C1 segment of cervical spinal cord (tissue), 14 donors: Measurements from ENCODE around the gene KLK2.
"Not testable (repeated sequence)": the region's sequence is repeated elsewhere in the genome, so short reads cannot be mapped to it uniquely, and the experiment has no call there.

Source experiments
- DNase-seq, 14 donors: peaks; one replicate each; lab custom pipeline; 2025; lab: John Stamatoyannopoulos, UW

The KLK2 gene

DNA sequence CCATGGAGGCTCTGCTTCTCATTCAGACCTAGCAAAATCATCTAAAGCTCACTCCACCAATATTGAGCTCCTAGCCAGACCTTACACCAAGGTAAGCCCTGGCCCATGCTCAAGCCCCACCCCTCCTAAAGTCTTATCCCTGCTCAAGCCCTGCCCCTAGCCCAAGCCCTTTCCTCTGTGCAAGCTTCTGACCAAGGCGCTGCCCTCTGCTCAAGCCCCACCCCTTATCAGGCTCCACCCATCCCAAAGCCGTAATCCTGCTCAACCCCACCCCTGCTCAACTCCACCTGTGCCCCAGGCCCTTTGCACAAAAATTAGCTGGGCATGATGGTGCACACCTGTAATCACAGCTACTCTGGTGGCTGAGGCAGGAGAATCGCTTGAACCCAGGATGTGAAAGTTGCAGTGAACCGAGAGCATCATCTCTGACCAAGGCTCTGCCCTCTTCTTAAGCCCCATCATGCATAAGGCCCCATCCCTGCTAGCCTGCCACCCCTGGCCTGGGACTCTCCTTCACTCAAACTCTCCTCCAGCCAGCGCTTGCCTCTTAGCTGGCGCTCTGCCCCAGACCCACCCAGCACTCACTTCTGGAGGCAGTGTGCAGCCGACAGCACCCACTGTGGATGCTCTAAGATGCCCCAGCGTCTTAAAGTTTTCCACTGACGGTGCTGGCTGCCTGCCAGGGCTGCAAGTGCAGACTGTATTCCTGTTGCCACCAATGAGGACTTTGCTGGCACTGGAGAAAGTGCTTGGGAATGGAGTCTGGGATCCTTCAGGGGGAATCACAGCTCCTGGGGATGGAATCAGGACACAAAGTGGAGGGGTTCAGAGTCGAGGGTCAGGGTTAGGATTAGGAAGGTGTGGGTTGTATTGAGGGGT, 21.5 kb downstream of the KLK2 start:
- DNase-seq: no peak

DNA sequence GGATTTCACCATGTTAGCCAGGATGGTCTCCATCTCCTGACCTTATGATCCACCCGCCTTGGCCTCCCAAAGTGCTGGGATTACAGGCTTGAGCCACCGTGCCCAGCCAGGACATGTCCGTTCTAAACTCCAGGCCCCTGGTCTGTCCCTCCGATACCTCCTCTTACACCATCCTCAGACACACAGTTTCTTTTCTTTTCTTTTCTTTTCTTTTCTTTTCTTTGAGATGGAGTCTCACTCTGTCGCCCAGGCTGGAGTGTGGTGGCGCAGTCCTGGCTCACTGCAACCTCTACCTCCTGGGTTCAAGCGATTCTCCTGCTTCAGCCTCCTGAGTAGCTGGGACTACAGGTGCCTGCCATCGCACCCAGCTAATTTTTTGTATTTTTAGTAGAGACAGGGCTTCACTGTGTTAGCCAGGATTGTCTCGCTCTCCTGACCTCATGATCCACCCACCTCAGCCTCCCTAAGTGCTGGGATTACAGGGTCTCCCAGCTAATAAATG, 22.9 kb downstream of the KLK2 start:
- not testable (repeated sequence) for DNase-seq

DNA sequence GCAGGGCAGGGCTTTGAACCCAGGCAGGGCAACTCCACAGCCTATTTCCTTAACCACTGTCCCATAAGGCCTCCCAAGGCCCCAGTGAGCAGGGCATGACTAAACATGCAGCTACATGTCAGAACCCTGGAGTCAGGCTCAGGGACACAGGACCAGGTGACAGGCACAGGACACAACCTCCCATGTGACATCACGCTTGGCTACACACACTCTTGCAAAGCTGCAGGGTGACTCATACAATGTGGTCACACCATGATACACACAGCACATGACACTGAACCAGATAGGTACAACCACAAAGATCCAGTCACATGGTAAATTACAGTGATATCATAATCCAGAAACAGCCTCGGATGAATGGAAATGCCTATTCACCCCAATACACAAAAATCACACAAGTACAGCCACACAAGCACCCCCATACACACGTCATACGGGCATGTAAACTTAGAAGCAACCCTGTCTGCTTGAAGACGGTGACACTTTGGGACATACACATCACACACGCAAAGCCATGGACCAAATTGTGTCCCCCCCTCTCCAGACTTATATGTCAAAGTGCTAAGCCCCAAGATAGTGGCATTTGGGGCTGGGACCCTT, 23.5 kb downstream of the KLK2 start:
- no peak for DNase-seq

DNA sequence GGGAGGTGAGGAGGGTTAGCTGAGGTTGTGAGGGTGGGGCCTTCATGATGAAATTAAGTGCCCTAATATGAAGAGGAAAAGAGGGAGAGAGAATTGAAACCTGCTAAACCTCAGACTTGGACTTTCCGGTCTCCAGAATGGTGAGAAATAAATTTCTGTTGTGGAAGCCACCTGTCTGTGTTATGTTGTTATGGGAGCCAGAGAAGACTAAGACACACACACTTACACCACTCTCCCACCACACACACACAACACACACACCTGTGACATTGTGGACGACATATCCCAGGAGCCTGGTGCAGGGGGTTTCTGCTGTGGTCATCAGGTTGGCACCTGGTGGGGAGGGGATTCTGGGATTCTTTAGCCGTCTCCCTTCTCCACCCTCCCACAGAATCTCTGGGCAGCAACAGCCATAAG, 24.0 kb downstream of the KLK2 start:
- DNase-seq: no peak

DNA sequence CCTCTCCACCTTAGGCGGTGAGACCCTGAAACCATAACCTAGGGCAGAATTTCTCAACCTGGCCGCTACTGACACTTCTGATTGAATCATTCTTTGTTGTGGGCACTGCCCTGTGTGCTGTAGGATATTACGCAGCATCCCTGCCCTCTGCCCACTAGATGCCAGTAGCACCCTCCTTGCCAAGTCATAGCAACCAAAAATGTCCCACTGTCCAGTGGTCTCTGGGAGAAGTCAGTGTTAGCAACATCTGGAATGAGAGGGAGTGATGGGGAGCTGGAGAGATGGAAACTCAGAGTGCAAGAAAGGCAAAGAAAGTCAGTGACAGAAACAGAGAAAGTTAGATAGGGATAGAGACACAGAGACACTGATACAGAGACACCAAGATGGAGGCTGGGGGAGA, 24.4 kb downstream of the KLK2 start:
- no peak for DNase-seq

DNA sequence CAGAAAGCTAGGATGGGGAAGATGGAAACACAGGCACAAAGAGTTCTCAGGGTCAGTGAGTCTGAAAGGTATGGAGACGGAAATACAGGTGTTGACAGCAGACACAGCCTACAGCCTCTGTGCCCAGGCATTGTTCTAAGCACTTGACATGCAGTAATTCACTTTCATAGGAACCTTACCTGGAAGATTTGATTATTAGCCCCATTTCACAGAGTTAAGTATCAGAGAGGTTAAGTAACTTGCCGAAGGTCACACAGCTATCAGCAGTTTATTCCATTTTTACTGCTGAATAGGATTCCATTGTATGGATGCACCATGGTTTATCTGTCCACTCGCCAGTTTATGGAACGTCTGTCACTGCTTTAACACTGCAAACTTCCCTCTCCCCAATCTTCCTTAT, 24.8 kb downstream of the KLK2 start:
- no peak for DNase-seq

DNA sequence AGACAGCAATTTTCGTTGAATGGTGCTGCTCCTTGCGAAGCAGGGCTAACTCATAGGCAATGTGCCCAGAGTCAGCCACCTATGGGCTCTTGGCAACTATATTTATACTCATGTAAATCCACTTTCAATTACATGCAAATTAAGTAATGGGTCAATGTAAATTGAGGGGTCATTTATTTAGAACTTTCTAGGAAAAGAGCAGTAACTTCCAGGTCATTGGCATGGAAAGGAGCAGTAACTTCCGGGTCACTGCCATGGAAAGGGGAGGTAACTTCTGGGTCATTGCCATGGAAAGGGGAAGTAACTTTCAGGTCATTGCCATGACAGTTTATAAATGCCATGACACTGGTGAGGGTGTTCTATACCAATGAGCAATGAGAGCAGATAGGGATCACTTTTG, 26.3 kb downstream of the KLK2 start:
- no peak for DNase-seq

DNA sequence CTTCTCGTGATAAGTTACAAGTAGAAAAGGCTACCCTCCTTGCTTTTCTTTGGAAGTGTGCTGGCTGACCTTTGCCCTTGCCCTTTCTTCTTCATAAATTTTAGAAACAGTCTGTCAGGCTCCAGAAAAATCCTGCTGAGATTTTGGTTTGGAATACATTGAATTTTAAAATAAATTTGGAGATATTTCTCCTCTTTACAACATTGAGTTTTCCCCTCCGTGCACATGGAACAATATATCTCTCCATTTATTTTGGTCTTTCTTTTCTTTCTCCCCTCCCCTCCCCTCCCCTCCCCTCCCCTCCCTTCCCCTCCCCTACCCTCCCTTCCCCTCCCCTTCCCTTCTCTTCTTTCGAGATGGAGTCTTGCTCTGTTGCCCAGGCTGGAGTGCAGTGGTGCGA, 29.4 kb downstream of the KLK2 start:
- no peak for DNase-seq

DNA sequence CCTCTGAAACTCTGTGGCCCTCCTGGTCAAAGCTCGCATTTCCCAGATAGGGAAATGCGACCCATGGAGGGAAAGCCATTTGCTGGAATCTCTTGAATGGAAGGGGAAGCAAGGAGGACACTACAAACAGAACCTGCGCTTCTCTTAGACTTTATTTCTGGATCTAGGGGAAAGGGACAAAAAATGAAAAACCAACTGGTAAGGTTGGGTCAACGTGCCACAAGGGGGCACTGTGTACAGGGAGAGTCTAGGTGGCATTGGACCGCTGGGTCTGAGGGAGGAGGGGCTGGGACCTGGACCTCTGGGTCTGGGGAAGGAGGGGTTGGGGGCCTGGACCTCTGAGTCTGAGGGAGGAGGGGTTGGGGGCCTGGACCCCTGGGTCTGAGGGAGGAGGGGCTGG, 33.0 kb downstream of the KLK2 start:
- no peak for DNase-seq

DNA sequence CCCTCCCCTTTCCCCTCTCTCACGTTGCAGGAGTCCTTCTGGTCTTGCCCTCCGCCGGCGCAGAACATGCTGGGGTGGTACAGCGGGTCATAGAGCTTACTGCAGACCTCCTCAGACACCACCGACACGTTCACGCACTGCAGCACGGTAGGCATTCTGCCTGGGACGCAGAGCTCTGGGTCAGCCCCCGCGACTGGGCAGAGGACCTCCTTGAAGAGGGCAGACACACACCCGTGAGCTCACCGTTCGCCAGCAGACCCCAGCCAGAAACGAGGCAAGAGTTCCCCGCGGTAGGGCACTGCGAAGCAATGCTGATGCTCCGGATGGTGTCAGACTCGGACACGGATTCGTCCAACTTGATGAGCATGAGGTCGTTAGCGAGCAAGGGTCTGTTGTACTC, 35.1 kb downstream of the KLK2 start:
- no peak for DNase-seq

DNA sequence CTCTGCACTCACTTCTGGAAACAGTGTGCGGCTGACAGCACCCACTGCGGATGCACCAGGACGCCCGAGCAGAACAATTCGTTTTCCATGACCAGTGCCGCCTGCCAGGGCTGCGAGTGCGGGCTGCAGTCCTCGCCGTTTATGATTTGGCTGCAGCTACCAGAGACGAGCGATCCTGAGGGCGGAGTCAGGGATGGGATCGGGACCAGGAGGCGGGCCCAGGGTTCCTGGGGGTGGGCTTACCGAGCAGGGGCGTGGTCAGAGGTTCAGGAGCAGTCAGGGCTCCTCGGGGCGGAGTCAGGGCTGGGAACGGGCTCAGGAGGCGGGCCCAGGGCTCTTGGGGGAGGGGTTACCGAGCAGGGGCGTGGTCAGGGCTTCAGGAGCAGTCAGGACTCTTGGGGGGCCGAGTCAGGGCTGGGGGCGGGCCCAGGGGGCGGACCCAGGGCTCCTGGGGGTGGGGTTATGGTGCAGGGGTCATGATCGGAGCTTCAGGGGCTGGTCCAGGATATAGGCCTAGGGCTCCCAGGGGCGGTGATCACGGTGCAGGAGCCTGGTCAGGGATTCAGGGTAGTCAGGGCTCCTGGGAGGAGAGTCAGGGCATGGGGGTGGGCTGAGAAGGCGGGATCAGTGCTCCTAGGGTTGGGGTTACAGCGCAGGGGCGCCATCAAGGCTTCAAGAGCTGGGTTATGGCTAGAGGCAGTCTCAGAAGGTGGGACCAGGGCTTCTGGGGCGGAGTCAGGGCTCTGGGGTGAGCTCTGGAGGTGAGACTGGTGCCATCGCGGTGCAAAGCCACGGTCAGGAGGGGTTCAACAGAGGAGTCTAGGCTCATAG, 36.2 kb downstream of the KLK2 start:
- DNase-seq: no peak

DNA sequence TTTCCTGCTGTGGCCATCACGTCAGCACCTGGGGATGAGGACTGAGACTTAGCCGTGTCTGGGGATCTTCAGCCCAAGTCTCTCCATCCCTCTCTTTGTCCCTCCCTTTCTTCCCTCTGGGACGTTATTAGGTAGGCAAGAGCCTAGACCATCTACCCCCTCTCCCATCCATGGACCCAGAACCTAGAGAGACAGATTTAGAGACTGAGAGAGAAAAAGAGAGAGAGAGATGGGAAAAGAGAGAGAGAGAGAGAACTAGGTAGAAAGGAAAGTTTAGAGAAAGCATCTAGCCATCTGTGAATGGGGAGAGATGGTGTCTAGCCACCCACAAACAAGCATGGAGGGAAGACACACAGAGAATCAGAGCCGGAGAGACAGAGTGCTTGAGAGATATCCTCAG, 37.5 kb downstream of the KLK2 start:
- DNase-seq: no peak

DNA sequence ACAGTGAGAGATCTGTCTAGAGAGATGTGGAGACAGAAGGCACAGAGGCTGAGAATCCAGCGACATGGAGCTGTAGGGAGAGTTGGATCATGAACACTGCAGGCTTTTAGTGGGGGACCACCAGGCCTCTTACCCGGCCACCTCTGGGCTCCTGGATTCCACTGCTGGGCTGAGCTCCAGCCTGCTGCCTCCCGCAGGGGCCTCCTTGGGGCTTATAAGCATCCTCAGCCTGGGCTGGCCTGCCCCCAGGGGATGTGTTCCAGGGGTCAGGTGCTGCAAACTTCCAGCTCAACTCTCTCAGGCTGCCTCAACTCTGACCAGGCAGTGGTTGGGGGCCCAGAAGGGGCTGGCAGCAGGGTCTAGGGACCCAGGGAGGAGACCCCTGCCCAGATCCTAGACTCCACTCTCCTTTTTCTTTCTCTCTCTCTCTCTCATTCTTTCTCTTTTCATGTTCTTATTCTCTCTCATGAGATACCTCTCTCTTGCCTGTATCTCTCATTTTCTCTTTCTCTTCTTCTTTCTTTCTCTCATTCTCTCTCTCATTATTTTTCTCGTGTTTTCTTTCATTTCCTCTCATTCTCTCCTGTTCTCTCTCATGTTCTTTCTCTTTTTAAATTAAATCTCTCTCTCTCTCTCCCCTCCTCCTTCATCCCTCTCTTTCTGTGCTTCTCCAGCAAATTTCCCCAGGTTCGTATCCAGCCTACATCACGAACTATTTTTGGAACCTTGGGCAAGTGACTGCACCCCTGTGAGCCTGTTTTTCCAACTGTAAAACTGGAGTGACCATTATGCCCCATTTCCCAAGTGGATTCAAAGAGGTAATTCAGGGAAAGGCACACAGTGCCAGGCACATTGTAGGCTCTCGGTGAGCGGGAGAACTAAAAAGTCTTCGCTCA, 38.2 kb downstream of the KLK2 start, which contains the start of gene KLK4:
Gene KLK4 (minus strand): TSS at position 190 of the 896 bp plus-strand sequence. CDS start 657 bp downstream, outside the sequence.
- no peak for DNase-seq

DNA sequence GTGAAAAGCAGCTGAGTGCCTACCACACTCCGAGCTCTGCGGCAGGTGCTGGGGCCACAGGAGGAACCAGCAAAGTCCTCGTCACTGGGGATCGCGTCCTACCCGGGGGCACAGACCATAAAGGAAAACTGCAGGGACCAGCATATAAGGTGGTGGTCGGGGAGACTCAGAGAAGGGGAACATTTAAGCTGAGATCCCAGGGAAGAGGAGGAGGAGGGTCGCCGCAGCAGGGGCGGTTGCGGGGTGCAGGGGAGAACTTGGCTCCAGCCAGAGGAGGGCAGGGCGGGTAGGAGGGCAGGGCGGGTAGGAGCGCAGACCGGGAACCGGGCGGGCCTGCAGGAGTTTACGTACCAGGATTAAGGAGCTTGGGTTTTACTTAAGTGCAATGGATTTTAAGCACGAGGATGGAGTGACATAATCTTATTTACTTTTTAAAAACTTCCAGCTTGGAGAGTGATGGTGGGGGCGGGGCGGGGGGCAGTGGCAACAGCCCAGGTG, 38.9 kb downstream of the KLK2 start:
- no peak for DNase-seq

DNA sequence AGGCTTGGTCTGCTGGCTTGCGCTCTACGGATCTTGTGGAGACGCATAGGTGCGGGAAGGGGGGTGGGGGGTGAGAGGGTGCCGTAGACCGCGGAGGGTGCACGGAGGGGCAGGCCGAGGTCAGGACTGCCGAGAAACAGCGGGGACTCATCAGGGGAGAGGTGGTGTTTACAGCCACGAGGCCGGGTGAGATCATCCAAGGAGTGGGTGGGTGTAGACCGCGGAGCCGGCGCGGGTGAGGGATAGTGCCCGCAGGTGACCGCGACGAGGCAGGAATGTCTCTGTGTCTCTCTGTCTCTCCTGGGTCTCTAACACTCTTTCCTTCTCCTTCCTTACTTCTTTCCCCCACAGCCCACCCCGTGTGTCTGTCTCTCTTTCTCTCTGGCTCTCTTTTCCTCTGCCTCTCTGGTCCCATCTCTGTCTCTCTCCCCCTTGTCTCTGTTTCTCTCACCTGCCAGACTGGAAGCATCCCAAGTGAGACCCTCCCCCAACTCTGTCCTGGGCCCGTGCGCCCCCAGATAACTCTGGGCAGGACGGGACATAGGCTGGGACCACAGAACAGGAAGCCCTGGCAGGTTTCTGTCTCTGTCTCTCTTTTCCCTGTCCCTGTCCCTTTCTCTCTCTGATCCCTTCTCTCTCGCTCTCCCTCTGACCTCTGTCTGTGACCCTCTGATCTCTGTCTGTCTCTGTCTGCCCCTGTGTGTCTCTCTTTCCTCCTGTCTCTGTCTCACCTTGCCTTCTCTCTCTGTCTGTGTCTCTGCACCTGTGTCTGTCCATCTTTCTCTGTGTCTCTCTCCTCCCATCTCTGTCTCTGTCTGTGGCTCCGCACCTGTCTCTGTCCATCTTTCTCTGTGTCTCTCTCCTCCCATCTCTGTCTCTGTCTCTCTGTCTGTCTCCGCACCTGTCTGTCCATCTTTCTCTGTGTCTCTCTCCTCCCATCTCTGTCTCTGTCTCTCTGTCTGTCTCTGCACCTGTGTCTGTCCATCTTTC, 39.8 kb downstream of the KLK2 start:
- DNase-seq: no peak

DNA sequence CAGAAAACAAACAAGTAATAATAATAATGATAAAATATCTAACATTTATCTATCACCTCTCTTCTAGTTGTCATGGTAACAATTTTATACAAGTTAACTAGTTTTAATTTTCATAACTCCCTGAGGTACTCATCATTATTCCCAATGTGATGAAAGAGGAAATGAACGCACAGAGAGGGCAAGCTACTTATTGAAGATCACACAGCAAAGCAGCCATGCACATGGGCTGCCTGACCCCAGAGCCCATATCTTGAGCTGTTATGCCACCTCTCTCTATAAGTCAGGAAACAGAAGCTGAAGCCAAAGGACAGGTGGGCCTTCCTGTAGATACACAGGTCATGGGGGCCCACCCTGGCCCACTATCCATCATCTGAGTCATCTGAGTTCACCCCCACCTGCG, 42.8 kb downstream of the KLK2 start:
- DNase-seq: no peak

DNA sequence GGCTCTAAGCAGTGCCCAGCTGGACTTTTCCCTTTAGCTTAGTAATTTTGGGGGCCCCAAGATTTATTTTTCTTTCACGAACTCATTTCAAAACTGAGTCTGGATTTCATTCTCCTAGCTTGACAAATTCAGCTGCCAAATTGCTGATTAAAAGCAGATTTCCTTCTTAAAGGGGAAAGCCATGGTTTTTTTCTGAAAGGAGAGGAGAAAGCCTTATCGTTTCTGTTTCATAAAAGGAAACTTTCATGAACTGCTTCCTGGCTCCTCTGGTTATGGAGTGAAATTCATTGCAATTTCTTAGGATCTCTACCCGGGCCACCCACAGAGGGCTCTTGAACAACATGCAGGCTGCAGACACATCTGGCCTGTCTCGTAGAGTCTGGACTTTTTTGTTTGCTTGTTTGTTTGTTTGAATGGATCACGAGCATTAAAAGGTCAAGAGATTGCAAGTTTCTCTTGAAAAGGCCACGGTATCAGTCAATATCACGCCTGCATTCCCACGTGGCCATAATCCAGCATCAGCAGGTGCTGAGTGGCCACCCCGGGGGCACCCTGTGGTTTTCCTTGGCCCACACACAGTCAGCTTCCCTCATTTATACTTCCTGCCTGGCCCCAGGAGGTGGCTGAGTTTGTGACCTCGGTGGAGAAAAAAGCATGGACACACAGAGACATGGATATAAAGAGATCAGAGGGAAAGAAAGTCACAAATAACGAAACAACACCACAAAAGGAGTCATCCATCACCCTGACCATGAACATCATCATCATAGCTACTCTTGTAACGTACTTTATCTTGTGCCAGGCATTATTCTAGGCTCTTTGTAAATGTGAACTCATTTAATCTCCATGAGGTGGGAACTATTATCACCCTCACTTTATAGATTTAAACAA, 48.4 kb downstream of the KLK2 start:
- no peak for DNase-seq

DNA sequence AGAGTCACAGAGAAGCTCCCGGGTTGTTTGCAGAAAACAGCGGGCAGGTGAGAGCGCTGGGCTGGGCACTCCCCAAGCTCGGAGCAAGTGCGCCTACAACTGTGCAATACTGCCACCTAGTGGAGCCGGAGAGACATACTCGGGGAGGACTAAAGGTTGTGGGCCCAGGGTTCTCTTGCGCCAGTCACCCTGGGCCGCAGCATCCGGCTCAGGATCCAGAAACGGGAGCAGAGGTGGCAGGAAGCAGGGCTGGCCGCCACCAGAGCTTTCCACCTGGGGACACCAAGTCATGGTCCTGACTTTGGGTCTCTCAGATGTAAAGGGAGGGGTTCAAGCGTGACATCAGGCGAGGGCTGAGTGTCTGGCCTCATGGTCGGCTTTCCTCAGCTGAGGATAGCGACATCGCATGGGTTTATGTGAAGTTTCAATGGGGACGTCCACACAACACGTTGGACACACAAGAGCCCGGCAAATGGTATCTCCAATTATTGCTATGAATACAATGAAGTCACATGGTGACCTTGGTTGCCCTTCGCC, 49.1 kb downstream of the KLK2 start:
- DNase-seq: peak in 12 of 14 donors; percentile 1 to 57 (median 31)
